Upper lobe of right lung (tissue), 1 donor: ENCODE data around the gene CBX2. TPM values are rescaled to one million over a fixed set of nuclear protein-coding genes. Genes with fewer than 3 reads are reported as not detected.

Experiments used
- ATAC-seq: fragments of 200-7000 bp; cut with Tn5 transposase; one replicate; pipeline ENCODE4 v1.9.1; 2020; ENCODE audit warnings: mild to moderate bottlenecking, moderate library complexity
- DNase-seq: peaks from one replicate; pipeline ENCODE4 v3.0.0-alpha.2; 2020
- H3K27ac ChIP-seq: fragments of 200-600 bp; one replicate; pipeline ENCODE4 v1.8.0; 2022
- H3K27me3 ChIP-seq: fragments of 200-600 bp; one replicate; pipeline ENCODE4 v1.8.0; 2022; ENCODE audit warnings: mild to moderate bottlenecking
- H3K36me3 ChIP-seq: fragments of 200-600 bp; one replicate; pipeline ENCODE4 v1.8.0; 2022
- H3K4me1 ChIP-seq: fragments of 200-600 bp; one replicate; pipeline ENCODE4 v1.8.0; 2022
- H3K4me3 ChIP-seq: fragments of 200-600 bp; one replicate; pipeline ENCODE4 v1.8.0; 2022; ENCODE audit warnings: mild to moderate bottlenecking
- H3K9me3 ChIP-seq: fragments of 200-600 bp; one replicate; pipeline ENCODE4 v1.8.0; 2022
- CTCF ChIP-seq: fragments of 200-600 bp; IDR thresholded peaks from one replicate; pipeline ENCODE4 v1.8.0; 2022; ENCODE audit warnings: antibody characterized with exemption
- intact Hi-C: fragments of 100-400 bp; cut with DNase I; formaldehyde crosslinking; loops from one replicate; pipeline ENCODE4 v1.11.0; 2022
- total RNA-seq: library from RNA; stranded (reverse); fragmentation: NEBNext Ultra II Directional; extraction: Animal tissue kit (Norgen Biotek cat#: 25700); gene quantifications from one replicate; pipeline ENCODE4 v1.2.1, GENCODE V29; 2021
- donor health status: DM: no; HTN: yes; CAD: no; lungs with severe emphysema.

The CBX2 gene
- total RNA-seq, 1 donor from 2014 or later, result 3.4 TPM

- H3K4me3 ChIP-seq, result no peak overlapping the region
- ATAC-seq (peak; percentile 75), DNase-seq (no peak)
- H3K27me3 ChIP-seq, result peaks cover 86% of the 10 kb centered on the region
- peaks cover 31% of the 10 kb centered on the region for H3K4me1 ChIP-seq
- peak; percentile 32 for TF ChIP-seq CTCF
- H3K27ac ChIP-seq, result no peak overlapping the region
- intact Hi-C loops, result loop anchor here (5.0 kb wide), 1 partner anchor 33 kb away; no protein-coding TSS in a partner anchor
- H3K36me3 ChIP-seq, result no peaks in the 10 kb centered on the region
- H3K9me3 ChIP-seq, result no peaks in the 10 kb centered on the region
Measured at GRCh38 chr17:79808763-79809529, 31.0 kb downstream of the CBX2 start.

GRCh38 chr17:79809530-79810129 is 31.7 kb downstream of the CBX2 start:
- ATAC-seq (no peak), DNase-seq (no peak)
- TF ChIP-seq CTCF, result no peak
- Histone ChIP-seq H3K4me1 (peaks cover 34% of the 10 kb centered on the region), H3K36me3 (no peaks in the 10 kb centered on the region), H3K4me3 (no peak overlapping the region), H3K9me3 (no peaks in the 10 kb centered on the region), H3K27me3 (peaks cover 86% of the 10 kb centered on the region), H3K27ac (no peak overlapping the region)
- intact Hi-C loops, result loop anchor here (5.0 kb wide), 1 partner anchor 33 kb away; no protein-coding TSS in a partner anchor

- TF ChIP-seq CTCF, result no peak
Measured at GRCh38 chr17:79810130-79811010, 32.4 kb downstream of the CBX2 start.

GRCh38 chr17:79811011-79811867 is 33.3 kb downstream of the CBX2 start:
- DNase-seq, result no peak

More at GRCh38 chr17:79810130-79811010, 32.4 kb downstream of the CBX2 start:
- Histone ChIP-seq H3K4me3 (no peak overlapping the region), H3K27ac (no peak overlapping the region), H3K9me3 (no peaks in the 10 kb centered on the region), H3K36me3 (no peaks in the 10 kb centered on the region), H3K4me1 (peaks cover 40% of the 10 kb centered on the region), H3K27me3 (peaks cover 86% of the 10 kb centered on the region)
- intact Hi-C loops, result no loop called here
- ATAC-seq (peak; percentile 64), DNase-seq (no peak)

More at GRCh38 chr17:79811011-79811867, 33.3 kb downstream of the CBX2 start:
- H3K4me1 ChIP-seq, result peaks cover 40% of the 10 kb centered on the region
- peaks cover 86% of the 10 kb centered on the region for H3K27me3 ChIP-seq
- intact Hi-C loops, result no loop called here
- peak; percentile 50 for TF ChIP-seq CTCF
- H3K27ac ChIP-seq, result no peak overlapping the region
- peak; percentile 36 for ATAC-seq
- H3K9me3 ChIP-seq, result no peaks in the 10 kb centered on the region
- H3K4me3 ChIP-seq, result no peak overlapping the region
- no peaks in the 10 kb centered on the region for H3K36me3 ChIP-seq
